GM12891 (cell line): ENCODE results near the gene FRRS1.
"Not testable (repeated sequence)": the region's sequence is repeated elsewhere in the genome, so short reads cannot be mapped to it uniquely, and the experiment has no call there.

Experiments
- DNase-seq: peaks from one replicate; pipeline ENCODE4 v3.0.0; 2011; ENCODE audit warnings: low spot score; ENCODE audit not compliant: insufficient read length
- FAIRE-seq: peaks from 2 replicates; lab custom pipeline; 2011; peaks lifted over from hg19 to GRCh38; lab: Jason Lieb, UNC
- PAX5 ChIP-seq: IDR thresholded peaks from 2 replicates; pipeline ENCODE4 v1.6.1; 2011; ENCODE audit warnings: low read length, moderate library complexity, mild to moderate bottlenecking; ENCODE audit not compliant: insufficient read depth, severe bottlenecking
- POLR2A ChIP-seq: IDR thresholded peaks from 2 replicates; pipeline ENCODE4 v1.6.1; 2011; ENCODE audit warnings: low read depth, low read length, control low read depth
- POLR2AphosphoS5 ChIP-seq: IDR thresholded peaks from 2 replicates; pipeline ENCODE4 v1.6.1; 2011; ENCODE audit warnings: low read depth, low read length, control low read depth
- POU2F2 ChIP-seq: IDR thresholded peaks from 2 replicates; pipeline ENCODE4 v1.6.1; 2011; ENCODE audit warnings: low read depth, mild to moderate bottlenecking, control low read depth, low read length, moderate library complexity
- SPI1 ChIP-seq: IDR thresholded peaks from 2 replicates; pipeline ENCODE4 v1.6.1; 2011; ENCODE audit warnings: low read depth, low read length, control low read depth
- TAF1 ChIP-seq: IDR thresholded peaks from 2 replicates; pipeline ENCODE4 v1.6.1; 2011; ENCODE audit warnings: low read depth, low read length, control low read depth

The FRRS1 gene

DNA sequence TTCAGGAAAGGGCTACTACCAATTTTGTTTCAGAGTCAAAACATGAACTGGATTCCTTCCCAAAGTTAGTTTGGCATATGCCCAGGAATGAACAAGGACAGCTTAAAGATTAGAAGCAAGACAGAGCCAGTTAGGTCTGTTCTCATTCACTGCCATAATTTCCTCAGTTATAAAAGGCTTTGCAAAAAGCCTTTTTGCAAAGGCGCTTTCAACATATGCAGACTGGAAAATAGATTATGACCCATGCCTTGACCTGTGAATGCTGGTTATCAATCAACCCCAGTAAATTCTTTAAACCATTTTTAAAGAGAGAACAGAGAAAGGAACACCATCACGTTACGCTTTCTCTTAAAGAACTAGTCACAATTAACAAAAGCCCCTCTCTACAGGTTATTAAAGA lies 1.7 kb upstream of the FRRS1 start:
- no peak for TF ChIP-seq POLR2A
- no peak for TF ChIP-seq POLR2AphosphoS5
- no peak for TF ChIP-seq POU2F2
- no peak for TF ChIP-seq PAX5
- no peak for TF ChIP-seq TAF1
- TF ChIP-seq SPI1, result no peak
- DNase-seq (no peak), FAIRE-seq (no peak)

DNA sequence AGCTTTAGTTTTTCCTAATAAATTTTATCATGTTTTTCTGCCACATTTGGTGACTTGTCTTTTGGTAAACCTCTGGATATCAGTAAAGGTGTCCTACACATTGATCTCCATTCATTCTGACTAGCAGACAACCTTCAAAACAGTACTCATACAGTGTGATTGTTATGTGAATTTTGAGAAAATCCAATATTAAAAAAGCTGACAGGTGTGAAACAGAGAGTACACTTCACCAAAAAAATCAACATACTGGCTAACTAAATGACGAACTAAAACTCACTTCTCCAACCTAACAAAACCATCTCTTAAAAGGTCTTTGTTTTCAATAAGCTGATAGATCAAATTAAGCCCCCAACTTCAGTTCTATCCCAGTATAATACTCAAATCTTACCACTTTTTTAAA lies 1.5 kb downstream of the FRRS1 start:
- DNase-seq, result no peak
- TF ChIP-seq SPI1, result no peak
- TF ChIP-seq TAF1, result no peak
- TF ChIP-seq POLR2AphosphoS5, result no peak

DNA sequence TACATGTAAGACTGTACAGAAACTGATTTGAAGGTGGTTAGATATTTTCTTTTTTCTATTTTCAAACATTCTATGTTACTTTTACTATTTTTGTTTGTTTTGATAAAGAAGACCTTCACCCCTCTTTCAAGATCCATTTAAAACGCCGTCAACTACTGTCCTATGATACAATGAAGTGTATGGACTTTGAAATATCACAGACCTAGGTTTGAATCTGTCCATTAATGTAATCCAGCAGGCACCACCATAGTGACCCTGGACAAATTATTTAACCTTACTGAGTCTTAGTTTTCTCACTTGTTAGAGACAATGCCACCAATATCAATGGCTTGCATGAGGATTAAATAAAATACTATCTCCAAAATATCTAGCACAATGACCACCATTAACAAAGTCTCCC lies 2.0 kb downstream of the FRRS1 start:
- TF ChIP-seq POLR2AphosphoS5, result no peak
- no peak for TF ChIP-seq PAX5
- TF ChIP-seq TAF1, result no peak
- no peak for TF ChIP-seq POLR2A
- TF ChIP-seq POU2F2, result no peak
- TF ChIP-seq SPI1, result no peak
- no peak for DNase-seq
- no peak for FAIRE-seq

More for the DNA sequence above, 1.5 kb downstream of the FRRS1 start:
- FAIRE-seq, result no peak

DNA sequence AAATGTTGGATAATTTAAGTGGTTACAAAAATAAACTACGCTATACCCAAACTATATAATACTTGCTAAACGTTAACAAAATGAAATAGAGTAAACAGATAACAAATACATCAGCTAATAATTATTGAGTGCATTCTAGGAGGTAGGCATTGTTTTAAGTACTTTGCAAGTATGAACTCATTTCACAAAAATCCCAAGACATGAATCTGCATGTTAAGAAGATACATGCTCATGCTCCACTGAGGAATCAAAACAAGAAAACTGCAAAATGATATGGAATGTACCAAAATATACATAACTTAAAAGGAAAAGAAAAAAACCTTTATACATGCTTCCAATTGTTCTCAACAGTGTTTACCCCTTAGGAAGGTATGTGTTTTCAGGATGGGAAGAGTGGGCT lies 2.5 kb downstream of the FRRS1 start:
- TF ChIP-seq POLR2A, result no peak
- no peak for TF ChIP-seq PAX5
- no peak for TF ChIP-seq POLR2AphosphoS5
- no peak for TF ChIP-seq POU2F2
- no peak for TF ChIP-seq TAF1
- TF ChIP-seq SPI1, result no peak
- DNase-seq (no peak), FAIRE-seq (no peak)

DNA sequence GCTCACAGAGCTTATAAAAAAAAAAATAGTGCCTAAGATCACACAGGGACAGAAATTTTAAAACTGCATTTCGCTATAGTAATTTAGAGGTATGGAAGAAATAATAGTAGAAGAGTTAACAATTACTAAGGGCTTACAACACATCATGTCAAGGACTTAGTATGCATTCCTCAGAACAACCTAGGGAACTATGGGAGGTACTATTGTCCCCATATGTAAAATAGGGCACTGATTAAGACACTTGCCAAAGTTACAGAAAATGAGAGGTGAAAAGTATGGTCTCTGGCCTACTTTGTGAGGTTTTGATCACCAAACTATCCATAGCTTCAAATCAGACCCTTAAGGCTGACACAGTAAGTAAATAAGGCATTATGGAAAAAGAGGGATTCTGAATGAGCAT lies 4.7 kb downstream of the FRRS1 start:
- TF ChIP-seq PAX5, result no peak
- no peak for TF ChIP-seq SPI1
- TF ChIP-seq POLR2AphosphoS5, result no peak
- no peak for DNase-seq
- no peak for FAIRE-seq

DNA sequence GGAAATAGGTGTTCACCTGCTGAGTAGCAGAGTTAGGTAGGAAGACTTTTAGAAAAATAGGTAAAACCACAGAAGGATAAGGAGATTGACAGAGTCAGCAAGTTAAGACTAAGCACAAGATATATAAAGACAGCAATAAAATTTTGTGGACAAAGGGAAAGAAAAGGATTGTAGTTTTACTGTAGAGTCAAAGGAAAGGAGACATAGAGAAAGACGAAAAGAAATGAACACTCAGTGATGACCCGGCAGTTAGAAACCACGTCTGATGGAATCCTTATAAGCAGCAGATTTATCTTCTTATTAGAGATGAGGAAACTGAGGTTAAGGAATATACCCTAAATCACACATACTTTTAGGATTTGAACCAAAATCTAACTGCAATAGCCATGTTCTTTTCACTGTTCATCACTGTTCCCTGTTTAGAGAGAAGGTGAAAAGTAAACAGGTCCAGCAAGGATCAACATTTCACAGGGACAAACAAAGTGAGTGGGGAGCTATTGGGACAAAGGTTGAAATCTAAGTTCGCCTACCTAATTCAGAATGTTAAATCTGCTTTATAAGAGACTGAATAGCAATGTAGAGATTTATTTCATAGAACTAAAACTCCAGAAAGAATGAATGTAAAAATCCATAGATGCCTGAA lies 6.8 kb downstream of the FRRS1 start:
- DNase-seq (no peak), FAIRE-seq (no peak)
- no peak for TF ChIP-seq POLR2AphosphoS5
- no peak for TF ChIP-seq TAF1
- no peak for TF ChIP-seq SPI1
- no peak for TF ChIP-seq PAX5
- TF ChIP-seq POU2F2, result no peak
- TF ChIP-seq POLR2A, result no peak

DNA sequence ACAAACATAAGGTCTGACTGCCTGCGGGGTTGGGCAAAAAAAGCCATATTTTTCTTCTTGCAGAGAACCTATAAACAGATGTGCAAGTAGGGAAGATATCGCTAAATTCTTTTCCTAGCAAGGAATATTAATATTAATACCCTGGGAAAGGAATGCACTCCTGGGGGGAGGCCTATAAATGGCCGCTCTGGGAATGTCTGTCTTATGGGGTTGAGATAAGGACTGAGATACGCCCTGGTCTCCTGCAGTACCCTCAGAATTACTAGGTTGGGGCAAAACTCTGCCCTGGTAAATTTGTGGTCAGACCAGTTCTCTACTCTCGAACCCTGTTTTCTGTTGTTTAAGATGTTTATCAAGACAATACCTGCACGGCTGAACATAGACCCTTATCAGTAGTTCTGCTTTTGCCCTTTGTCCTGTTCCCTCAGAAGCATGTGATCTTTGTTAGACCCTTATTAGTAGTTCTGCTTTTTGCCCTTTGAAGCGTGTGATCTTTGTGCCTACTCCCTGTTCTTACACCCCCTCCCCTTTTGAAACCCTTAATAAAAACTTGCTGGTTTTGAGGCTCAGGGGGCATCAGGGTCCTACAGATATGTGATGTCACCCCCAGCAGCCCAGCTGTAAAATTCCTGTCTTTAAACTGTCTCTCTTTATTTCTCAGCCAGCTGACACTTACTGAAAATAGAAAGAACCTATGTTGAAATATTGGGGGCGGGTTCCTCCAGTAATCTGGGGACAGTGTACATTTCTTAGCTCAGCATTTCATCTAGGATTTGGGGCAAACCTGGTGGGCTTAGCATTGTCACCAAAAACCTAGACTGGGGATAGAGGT lies 7.5 kb downstream of the FRRS1 start:
- not testable (repeated sequence) for DNase-seq
- FAIRE-seq, result peak; percentile 48
- TF ChIP-seq SPI1, result peak; percentile 25; the same call in 1 of the 2 replicates

DNA sequence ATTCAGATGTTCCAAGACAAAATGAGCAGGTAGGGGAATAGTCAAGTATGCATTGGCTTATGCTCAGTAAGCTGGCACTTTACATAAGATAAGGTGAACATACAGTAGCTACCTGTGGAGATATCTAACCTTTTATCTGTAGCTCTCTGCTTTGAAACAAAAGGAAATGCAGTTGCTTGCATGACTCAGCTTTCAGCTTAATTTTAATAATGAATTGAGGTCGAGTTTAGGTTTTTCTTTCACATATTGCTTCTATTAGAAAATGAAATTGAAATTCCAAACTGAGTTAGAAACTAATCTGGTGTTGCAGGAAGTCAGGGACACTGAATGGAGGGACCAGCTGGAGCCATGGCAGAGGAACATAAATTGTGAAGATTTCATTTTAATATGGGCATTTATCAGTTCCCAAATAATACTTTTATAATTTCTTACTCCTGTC lies 8.3 kb downstream of the FRRS1 start:
- no peak for DNase-seq
- FAIRE-seq, result peak; percentile 82
- no peak for TF ChIP-seq PAX5
- no peak for TF ChIP-seq POU2F2
- TF ChIP-seq POLR2AphosphoS5, result no peak
- TF ChIP-seq POLR2A, result no peak
- TF ChIP-seq SPI1, result no peak
- TF ChIP-seq TAF1, result no peak

DNA sequence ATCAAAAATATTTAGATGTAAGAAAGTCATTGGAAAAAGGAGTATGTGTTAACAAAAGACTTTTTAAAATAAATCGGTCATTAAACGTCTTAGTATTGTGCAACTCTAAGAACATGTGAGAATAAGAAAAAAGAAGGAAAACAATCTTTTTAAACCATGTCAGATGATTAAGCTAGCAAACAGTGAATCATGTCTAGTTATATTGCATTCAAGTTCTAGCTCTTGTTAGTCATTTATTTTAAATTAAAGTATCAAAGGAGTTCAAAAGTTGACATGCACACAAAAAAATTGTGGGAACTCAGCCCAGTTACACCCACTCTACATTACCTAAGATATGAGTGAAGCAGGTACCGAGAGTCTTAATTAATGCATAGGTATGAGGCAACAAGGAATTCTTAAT lies 9.8 kb downstream of the FRRS1 start:
- no peak for FAIRE-seq
- TF ChIP-seq SPI1 (no peak), PAX5 (no peak), POLR2AphosphoS5 (no peak), POU2F2 (no peak)

DNA sequence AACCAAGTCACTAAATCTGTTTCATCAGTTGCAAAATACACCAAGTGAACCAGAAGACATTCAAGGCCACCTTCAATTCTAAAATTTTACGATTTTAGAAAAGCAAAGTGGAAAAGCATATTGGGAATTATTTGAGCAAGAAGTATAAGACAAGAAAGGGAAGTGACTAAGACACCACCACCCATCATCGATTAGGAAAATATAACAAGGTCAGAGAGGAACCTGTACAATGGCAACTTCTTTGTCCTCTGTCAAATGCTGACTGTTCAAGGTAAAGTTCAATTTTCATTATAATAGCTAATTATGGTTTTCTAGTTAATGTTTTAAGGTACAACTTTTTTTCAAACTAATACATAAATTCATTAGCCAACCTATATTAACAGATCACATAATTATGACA lies 10.8 kb downstream of the FRRS1 start:
- FAIRE-seq (no peak), DNase-seq (no peak)
- TF ChIP-seq TAF1 (no peak), POLR2AphosphoS5 (no peak), PAX5 (no peak), POLR2A (no peak), SPI1 (peak; percentile 28), POU2F2 (no peak)

More for the DNA sequence above, 9.8 kb downstream of the FRRS1 start:
- no peak for DNase-seq

DNA sequence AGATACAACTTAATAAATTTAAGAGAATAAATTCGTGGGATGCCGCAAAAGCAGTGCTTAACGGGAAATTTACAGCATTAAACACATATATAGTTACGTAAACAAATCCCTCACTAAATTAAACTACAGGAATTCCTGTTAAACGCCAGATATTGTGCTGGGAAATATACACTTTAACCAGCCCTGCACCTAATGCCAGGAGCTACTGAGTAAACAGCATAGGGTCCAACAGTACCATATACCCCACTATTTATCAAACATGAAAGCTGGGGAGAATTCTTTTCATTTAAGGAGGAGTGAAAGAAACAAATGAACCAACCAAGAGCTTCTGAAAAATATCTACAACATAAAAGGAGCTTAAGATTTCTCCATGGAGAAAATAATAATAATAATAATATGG lies 11.7 kb downstream of the FRRS1 start:
- no peak for TF ChIP-seq POU2F2
- FAIRE-seq (no peak), DNase-seq (no peak)
